GM18520 (cell line): ENCODE data around the gene DICER1.

Experiments used
- ATAC-seq: cut with Tn5 transposase; IDR thresholded peaks from one replicate; pipeline ENCODE4 v1.9.1; 2021; ENCODE audit not compliant: unreplicated experiment

Gene DICER1

DNA sequence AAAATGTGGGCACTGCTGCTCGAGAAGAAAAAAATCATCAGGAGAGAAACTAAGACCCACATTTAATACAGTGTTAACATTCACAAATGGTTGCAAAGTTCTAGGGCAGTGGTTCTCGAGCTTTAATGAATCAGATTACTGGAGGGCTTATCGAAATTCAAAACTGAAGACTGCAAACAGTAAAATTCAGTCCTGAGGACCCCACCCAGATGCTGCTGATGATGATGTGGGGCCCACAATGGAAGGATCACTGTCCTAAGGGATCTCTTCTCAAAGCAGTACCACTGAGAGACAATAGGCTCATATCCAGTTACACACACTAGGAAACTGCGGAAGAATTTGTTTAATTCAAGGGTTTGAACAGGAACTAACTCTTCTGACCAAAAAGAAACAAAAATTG is 31.4 kb downstream of the DICER1 start:
- ATAC-seq, result no peak

DNA sequence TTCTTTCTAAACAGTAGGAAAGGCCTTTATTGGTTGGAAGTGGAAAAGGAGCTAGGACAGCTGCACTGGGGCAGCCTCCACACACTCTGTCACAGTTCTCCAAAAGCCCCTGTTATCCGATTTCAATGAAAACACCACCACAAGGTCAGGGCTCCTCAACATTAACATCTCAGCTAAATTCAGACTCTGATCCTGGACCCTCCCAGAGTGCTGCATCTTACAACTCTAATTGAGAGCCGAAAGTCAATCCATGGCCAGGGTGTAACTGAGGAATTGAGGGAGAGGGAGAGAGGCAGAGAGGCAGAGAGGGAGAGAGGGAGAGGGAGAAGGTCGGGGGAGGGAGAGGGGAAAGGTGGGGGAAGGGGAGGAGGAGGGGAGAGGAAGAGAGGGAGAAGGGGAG is 32.1 kb downstream of the DICER1 start:
- no peak for ATAC-seq

DNA sequence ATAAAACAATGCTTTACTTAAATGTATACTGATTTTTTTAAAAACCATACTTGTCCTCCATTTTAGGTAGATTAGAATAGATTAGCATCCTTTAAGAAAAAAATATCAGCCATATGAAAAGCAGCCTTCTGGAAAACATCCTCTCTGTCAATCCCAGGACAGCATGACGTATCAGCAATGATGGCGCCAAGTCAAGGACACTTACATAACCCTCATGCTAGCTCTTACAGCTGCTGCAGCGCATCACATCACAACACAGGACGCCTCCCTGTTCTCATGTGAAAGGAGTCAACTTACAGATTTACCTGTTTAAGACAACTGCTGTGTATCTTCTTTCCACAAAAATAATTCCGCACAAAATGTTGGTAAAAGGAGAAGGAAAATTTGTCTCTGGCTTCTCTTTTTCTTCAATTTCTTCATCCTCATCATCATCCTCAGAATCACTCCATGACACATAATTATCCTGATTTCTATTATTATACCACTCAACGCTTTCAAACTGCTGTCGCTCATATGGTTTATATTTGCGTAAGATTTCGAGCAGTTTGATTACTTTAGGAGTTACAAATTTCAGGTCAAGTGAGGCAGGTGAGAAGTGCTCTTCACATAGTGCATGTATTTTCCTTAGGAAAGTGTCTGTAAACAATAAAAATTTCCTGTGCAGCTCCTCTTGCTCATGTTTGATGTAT is 33.3 kb downstream of the DICER1 start:
- ATAC-seq, result no peak

DNA sequence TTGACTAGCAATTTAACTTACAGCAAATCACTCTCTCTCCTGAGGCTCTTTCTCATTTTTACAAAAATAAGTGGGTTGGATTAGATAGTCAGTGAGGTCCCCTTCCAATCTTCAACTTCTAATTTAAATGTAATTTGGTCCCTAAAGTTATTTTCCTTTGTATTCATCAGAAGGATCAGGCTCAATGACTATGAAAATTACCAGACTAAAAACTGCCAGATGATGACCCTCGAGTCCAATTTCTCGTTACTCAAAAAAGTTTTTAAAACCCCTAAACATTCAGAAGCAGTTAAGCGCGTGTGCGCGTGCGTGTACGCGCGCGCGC is 34.7 kb downstream of the DICER1 start:
- ATAC-seq, result no peak

DNA sequence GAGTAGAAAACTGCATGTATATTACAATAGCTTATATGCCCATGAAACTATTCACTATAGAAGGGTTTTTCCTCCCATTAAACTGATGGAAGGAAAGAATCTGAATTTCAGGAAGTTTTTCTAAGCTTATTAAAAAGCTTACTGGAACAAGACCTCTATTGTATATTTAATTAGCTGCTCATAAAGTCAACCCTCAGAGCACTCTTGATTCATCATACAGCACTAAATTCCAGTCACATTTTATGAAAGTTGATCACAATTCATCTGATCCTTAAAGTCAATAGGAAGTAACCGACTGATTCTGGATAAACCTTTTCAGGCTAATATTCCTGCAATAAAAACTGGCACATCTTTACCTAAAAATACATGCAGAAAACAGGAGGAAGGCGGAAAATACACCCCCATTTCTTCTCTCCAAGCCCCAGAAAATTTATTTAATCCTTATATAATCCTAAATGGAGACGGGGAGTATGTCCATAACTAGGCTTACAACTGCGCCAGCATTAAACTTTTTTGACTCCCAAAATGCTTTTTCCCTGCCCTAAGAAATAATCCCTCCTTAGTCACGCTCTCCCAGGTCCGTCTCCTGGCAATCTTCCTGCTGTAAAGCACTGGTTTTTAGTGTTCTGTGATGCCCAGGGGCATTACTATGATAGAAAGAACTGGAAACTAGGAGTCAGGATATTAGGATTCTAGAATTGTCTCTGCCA is 35.3 kb downstream of the DICER1 start:
- no peak for ATAC-seq

DNA sequence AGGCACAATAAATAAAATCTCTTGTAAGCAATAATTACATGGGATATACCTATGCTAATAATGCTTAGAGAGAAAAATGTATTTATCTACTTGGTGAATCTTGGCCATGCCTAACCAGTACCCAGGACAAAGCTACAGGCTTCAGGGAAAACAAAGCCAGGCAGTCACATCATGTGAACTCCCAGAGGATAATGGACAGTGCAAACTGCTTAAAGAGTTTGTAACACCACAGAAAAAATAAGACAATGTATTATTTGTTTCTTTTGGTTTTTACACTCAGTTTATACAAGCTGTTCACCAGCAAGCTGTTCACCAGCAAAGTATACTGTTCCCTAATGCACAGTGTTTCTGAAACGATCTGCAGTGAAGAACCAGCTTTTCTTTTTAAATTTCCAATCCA is 38.0 kb downstream of the DICER1 start:
- ATAC-seq, result no peak

DNA sequence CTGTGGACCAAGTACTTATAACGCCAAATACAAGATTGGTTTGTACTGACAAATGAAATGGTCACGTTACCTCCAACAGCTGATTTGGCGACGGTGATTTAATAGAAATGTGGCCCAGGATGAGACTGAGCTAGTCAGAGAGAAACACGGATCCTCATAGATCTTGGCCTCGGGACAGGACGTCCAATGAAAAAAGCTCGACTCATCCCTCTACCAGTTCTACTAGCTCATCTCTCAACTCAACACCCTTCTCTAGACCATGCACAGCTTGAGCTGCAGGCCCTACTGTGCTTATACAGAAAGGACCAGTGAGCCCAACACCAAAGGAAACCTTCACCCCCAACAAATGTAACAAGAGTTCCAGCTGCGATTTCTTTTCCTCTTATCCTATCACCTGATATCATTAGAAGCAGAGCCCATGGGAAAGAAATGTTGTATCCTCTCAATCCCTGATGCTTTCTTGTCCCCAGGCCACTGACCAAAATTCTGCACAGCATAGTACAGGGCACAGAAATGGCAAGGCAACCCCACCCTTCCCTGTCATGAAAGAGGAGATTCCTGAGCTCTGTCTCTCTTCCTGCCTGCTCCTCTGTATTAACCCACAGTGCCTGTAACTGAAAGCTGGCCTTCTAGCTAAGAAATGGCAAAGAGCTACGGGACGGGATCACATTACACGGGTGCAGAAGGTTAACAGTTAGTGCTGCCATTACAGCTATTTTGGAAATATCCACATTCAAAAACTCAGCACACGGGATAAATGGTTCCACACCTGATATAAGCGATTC is 39.2 kb downstream of the DICER1 start:
- ATAC-seq, result no peak

DNA sequence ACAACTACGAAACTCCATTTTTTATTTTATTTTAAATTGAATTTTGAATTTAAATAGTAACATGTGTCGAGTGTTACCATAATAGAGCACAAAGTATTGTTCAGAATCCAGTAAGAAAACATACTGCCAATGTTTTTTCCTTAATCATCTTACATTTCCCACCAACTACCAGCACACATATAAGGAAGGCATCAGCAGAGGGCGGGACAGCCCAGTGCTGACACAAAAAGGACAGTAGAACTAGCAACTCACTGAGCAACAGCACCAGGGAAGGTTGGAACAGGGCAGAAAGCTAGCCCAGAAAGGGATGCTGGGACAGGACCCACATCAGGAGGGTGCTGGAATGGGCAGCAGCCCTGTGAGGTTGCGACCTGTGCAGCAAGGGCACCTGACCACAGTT is 43.9 kb downstream of the DICER1 start:
- no peak for ATAC-seq

DNA sequence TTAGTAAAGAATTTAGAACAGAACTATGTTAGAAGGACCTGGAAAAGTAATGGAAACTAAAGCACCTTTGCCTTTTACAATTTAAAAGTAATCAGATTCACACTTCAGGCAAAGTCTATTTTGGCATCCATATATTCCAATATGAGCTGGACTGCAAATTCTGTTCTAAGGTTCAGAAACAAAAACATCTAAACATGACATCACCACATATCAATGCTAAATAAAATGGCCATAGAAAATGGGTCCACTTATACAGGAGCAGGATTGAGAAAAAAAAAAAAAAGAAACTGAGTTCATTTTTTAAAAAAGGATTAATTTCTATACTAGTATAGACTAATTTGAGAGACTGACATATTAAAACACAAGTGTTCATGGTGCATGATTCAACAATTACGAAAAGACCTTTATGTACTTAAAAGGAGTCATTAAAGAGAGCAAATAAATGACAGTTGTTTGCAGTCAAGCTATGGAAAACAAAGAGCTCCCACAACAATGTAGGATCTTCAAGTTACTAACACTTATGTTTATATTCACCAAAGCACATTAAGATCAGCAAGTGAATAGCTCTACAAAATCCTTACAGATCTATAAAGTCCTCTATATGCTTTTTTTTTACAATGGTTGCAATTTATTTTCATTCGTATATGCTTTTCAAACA is 45.7 kb downstream of the DICER1 start:
- ATAC-seq, result no peak

DNA sequence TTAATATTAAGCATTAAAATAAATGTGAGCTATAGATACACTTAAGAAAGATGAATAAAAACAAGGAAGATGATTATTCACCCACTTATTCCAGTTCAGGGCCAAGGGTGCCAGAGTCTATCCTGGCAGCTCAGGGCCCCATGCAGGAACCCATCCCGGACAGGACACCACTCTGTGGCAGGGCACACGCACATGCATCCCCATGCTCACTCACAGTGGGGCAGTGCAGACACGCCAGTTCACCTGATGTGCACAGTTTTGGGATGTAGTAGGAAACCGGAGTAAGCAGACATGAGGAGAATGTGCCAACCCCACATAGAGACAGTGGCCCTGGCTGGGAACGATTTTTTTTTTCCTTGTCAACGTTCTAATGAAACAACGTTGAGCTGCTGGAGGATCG is 47.2 kb downstream of the DICER1 start:
- ATAC-seq, result no peak

DNA sequence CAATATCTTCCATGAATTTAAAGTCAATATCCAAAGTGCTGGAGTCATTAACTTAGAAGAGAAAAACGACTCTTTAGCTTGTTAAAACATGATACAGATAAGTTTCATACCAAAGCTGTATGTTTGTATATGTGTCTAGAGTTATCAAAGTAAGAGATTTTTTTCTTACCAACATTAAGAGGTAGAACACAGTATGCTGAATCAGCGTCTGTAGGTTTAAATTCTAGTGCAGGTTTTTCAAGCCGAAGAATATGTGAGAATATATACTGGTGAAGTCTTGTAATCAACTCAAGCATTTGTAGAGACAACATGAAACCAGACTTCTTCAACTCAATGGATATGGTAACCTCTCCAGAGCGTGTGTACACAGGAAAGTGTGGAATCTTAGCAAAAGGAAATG is 49.6 kb downstream of the DICER1 start:
- no peak for ATAC-seq

DNA sequence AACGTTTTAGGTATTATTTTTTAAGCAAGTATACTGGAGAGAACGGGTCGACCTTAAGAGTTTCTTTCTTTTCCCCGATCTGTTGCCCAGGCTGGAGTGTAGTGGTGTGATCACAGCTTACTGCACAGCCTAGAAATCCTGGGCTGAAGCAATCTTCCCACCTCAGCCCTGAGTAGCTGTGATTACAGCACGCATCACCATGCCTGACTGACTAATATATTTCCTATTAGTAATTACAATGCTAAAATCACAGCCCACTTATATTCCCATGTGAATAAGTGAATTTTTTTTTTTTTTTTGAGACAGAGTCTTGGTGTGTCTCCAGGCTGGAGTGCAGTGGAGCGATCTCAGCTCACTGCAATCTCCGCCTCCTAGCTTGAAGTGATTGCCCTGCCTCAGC is 50.4 kb downstream of the DICER1 start:
- ATAC-seq, result no peak

DNA sequence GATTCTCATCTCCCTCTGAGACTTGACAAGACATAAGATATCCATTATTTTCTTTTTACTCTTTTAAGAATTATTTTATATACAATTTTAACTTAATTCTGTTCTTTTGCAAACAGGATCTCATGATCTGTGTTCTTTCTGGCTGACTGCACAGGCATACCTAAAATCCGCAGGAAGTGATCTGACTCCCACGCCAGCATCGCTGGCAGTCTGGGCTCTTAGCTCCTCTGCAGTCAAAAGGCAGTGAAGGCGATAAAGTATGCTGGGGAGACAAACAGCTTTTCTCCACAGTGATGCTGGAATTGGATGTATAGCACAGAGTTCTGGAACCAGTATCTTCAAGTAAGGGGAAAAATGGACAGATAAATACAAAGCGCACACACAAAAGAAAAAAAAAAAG is 52.4 kb downstream of the DICER1 start:
- ATAC-seq, result no peak

DNA sequence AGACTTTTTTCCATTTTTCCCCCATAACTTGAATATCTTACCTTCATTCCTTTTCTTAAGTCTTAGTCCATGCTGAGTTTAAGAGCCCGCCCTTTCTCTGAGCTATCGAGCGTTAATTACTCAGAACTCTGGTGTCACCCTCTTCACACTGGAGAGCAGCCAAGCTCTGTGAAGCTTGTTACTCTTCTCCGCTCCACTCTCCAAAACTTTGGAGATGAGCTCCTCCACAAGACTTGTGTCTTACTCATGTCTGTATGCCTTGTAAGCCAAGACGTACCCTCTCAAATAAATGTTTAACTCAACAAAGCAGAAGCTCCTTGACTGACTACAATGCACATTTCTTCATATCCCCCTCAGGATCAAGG is 54.7 kb downstream of the DICER1 start:
- ATAC-seq, result no peak

DNA sequence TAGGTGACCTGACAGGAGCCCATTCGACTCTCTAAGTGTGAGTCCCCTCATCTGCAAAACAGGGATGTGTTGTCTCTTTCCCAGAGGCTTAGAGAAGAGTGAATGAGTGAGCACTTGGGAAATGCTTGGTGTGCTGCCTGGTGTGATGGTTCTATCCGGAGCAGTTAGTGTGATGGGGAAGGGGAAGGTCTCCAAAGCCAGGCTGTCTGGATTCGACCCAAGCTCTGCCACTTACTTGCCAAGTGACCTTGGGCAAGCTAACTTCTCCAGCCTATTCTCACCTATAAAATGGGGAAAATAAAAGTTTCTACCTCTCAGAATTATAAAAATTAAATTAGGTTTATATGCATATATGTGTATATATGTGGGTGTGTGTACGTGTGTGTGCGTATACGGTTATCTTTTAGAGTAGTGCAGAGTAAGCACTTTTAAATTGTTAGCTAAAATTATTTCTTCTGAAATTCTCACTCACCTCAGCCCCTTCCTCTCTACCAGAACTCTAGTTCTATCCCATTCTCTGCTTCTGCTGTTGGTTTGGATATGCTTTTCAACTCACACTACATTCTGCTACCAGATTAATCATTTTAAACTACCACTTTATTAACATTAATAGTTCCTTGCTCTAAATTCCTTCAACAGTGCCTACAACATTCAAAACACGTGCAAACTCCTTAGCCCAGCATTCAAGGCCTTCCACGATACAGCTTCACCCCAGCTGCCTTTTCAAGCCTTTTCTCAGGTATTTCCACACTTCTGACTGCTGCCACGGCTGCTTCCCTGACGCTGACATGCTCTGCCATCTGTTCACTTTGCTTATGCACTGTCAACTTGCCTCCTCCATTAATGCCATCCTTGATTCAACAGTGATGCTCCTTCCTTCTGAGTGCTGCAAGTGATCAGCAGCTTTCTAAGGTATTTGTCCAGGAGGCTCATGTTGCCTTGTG is 55.3 kb downstream of the DICER1 start:
- ATAC-seq, result no peak

DNA sequence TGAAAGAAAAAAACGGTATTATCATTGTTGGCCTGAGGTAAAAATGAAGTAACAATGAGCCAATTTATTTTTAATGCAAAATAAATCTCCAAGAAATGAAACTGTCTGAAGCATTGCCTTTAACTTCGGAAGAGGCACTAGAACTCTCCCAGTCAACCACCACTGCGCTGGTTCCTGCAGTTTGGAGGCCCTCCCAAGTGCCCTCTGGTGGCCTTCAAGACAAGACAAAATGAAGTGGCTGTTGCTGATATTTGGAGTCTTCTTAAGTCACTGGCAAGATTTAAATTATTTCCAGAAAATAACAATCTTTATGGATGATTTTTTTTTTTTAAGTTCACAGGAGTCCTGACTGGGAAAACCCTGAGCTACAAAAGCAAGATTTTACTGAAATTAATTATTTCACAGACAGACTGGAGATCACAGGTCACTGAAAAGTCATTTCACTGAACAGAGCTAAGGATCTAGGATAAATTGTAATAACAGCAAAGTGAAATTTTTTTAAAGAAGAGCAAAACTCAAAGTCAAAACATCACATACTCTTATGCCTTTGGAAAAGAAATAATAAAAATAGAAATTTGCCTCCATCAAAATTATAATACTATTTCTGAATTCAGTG is 58.2 kb downstream of the DICER1 start:
- ATAC-seq, result no peak

DNA sequence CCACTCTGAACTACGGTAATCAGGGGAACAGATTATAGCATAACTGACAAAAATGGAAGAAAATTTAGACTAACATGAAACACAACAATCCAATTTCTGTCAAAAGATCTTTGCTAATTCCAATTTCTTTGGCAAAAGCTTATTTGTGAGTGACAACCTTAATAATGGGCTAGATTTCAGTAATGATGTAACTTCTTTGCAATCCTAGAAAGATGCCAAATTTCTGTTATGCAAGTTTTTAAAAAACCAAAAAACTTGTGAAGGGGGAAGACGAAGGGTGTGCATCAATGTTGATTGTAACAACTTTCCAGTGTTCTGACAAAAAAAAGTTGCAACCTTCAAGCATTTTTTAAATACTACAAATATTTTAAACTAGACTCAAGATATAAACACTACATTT is 59.9 kb downstream of the DICER1 start:
- ATAC-seq, result no peak

DNA sequence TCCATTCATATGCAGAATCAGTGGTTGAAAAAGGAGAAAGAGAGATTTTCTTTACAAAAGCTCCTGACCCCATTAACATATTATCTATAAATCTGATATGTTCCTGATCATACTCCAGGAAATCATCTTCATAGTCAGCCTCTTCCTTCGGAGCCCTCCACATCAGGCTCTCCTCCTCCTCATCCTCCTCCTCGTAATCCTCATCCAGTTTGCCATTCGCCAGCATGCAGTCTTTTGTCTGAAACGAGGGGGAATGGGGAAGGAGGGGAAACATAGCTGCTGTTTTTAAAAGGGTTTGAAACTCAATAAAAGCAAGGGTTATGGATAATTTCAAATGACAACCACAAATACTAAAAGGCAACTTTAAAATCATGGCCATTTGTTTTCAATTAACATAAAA is 60.9 kb downstream of the DICER1 start:
- ATAC-seq, result no peak

DNA sequence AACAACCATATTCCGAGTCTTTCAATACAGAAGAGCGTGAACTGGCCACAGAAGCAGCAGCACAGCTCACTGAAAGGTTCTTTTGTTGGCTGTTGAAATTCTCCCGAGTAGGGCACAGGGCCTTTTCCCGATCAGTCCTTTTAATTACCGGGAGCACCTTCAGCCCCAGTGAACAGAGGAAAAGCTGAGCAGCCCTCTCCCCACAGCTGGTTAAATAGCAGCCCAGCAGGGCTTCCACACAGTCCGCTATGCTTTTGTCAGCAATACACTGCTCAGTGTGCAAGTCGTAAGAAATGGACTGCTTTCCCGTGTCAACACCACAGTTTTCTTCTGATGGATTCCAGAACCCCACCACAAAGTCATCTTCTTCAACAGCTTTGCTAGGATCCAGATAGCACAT is 61.3 kb downstream of the DICER1 start:
- ATAC-seq, result no peak

DNA sequence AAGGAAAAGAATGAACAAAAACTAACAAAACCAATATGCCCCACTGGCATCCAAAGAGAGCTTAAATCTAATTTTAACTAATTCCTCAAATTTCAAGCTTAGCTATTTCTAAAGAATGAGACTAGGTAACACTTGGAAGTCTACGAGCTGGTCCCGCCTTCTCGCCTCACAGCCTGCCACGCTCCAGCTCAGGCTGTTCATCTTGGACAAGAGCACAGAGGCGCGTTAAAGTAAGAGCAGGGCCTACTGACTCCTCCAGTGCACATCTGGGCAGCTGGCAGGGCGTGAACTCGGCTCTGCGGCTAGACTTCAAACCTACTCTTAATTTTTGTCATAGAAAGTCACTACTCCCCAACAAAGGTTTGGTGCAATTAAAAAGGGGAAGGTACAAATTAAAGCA is 64.6 kb downstream of the DICER1 start:
- no peak for ATAC-seq
